PC-3 (cell line): Measurements from ENCODE around the gene FAM219B. TPM values are rescaled to one million over a fixed set of nuclear protein-coding genes. Genes with fewer than 3 reads are reported as not detected.
A peak's percentile ranks its signal among the peaks of the same experiment; 100 is the strongest.
"Not testable (repeated sequence)": the region's sequence is repeated elsewhere in the genome, so short reads cannot be mapped to it uniquely, and the experiment has no call there.

Experiments used
- ATAC-seq: fragments of 200-7000 bp; cut with Tn5 transposase; 2 replicates; pipeline ENCODE4 v1.9.1; 2020; ENCODE audit warnings: mild to moderate bottlenecking, moderate library complexity
- BruUV-seq: library from RNA; stranded (reverse); fragments of 400-500 nt; replicated peaks from 2 replicates; lab custom pipeline; 2021; lab: Mats Ljungman, UMichigan
- CTCF ChIA-PET: fragments of 300-600 bp; sonication (Branson Sonifier 250); formaldehyde crosslinking; loops from one replicate; lab custom pipeline; 2022; ENCODE audit warnings: antibody characterized with exemption; lab: Charles Lee
- POLR2A ChIA-PET: fragments of 300-600 bp; sonication (Branson Sonifier 250); formaldehyde crosslinking; loops from one replicate; lab custom pipeline; 2022; ENCODE audit warnings: antibody characterized with exemption; ENCODE audit not compliant: unreplicated experiment; lab: Charles Lee
- DNase-seq: peaks from one replicate; pipeline ENCODE4 v3.0.0-alpha.2; 2015
- H2AFZ ChIP-seq: fragments of 300-600 bp; sonication (generic); 2 replicates; pipeline ENCODE4 v1.6.0; 2016; ENCODE audit warnings: antibody characterized with exemption, low read length
- H3F3A ChIP-seq: fragments of 300-600 bp; sonication (generic); one replicate; pipeline ENCODE4 v1.6.0; 2017; ENCODE audit warnings: antibody characterized with exemption, low read length, control low read depth, mild to moderate bottlenecking; ENCODE audit not compliant: unreplicated experiment
- H3K27ac ChIP-seq: fragments of 300-600 bp; sonication (generic); 2 replicates; pipeline ENCODE4 v1.5.1; 2016; ENCODE audit warnings: mild to moderate bottlenecking, low read length
- H3K27me3 ChIP-seq: fragments of 300-600 bp; sonication (generic); 2 replicates; pipeline ENCODE4 v1.6.1; 2016; ENCODE audit warnings: low read length, mixed read lengths
- H3K36me3 ChIP-seq: fragments of 300-600 bp; sonication (generic); 2 replicates; pipeline ENCODE4 v1.6.1; 2016; ENCODE audit warnings: low read depth, mixed run types, low read length, mixed read lengths
- H3K4me1 ChIP-seq: fragments of 300-600 bp; sonication (generic); 2 replicates; pipeline ENCODE4 v1.5.1; 2016; ENCODE audit warnings: low read length; ENCODE audit not compliant: insufficient read depth
- H3K4me2 ChIP-seq: fragments of 300-600 bp; sonication (generic); 2 replicates; pipeline ENCODE4 v1.6.0; 2016; ENCODE audit warnings: low read length
- H3K4me3 ChIP-seq: fragments of 300-600 bp; sonication (generic); 2 replicates; pipeline ENCODE4 v1.5.1; 2016; ENCODE audit warnings: mild to moderate bottlenecking, low read length, mixed read lengths
- H3K79me2 ChIP-seq: fragments of 300-600 bp; sonication (generic); 2 replicates; pipeline ENCODE4 v1.6.1; 2017; ENCODE audit warnings: low read length, mixed read lengths
- H3K9ac ChIP-seq: fragments of 300-600 bp; sonication (generic); 2 replicates; pipeline ENCODE4 v1.6.0; 2016; ENCODE audit warnings: mild to moderate bottlenecking, low read length
- H3K9me2 ChIP-seq: fragments of 300-600 bp; sonication (generic); replicated peaks from 2 replicates; pipeline ENCODE4 v1.6.1; 2016; ENCODE audit warnings: mixed run types, low read length, mixed read lengths
- H3K9me3 ChIP-seq: fragments of 300-600 bp; sonication (generic); 2 replicates; pipeline ENCODE4 v1.6.1; 2016; ENCODE audit warnings: low read length, mixed read lengths
- H4K20me1 ChIP-seq: fragments of 300-600 bp; sonication (generic); 2 replicates; pipeline ENCODE4 v1.6.1; 2016; ENCODE audit warnings: low read length, mixed read lengths
- CTCF ChIP-seq: fragments of 300-600 bp; sonication (generic); conservative IDR thresholded peaks from 2 replicates; pipeline ENCODE4 v1.5.1; 2017; ENCODE audit warnings: antibody characterized with exemption, low read depth, mild to moderate bottlenecking, low read length
- EZH2 ChIP-seq: fragments of 300-600 bp; sonication (generic); IDR thresholded peaks from one replicate; pipeline ENCODE4 v1.6.1; 2017; ENCODE audit warnings: antibody characterized with exemption, mild to moderate bottlenecking, low read length; ENCODE audit not compliant: unreplicated experiment
- EZH2phosphoT487 ChIP-seq: fragments of 300-600 bp; sonication (generic); IDR thresholded peaks from 2 replicates; pipeline ENCODE4 v1.6.1; 2018; ENCODE audit warnings: mild to moderate bottlenecking, antibody characterized with exemption, low read length, borderline replicate concordance
- intact Hi-C: fragments of 100-400 bp; cut with micrococcal nuclease; formaldehyde crosslinking; loops from 2 replicates; pipeline ENCODE4 v1.9.0; 2023
- total RNA-seq: library from RNA; depleted of rRNA; stranded (reverse); fragments of >200 nt; gene quantifications from 2 replicates; pipeline ENCODE4 v1.2.3, GENCODE V29; 2014

The FAM219B gene
- total RNA-seq, 1 experiment from 2014 or later = 23.8 TPM

- ChIA-PET POLR2A (interaction anchor here (0.6 kb wide), 1 partner anchor 69 kb away, joined by 3 read pairs; no protein-coding TSS in a partner anchor), CTCF (no interaction called here)
- Histone ChIP-seq H3K79me2 (no peaks in the 10 kb centered on the region), H3K27ac (no peak overlapping the region), H4K20me1 (no peaks in the 10 kb centered on the region), H2AFZ (no peak overlapping the region), H3K4me2 (no peak overlapping the region), H3K9me3 (no peaks in the 10 kb centered on the region), H3K9me2 (no peaks in the 10 kb centered on the region), H3K36me3 (peaks cover 27% of the 10 kb centered on the region), H3K4me1 (no peaks in the 10 kb centered on the region), H3K27me3 (no peaks in the 10 kb centered on the region), H3K4me3 (no peak overlapping the region), H3F3A (no peaks in the 10 kb centered on the region), H3K9ac (no peak overlapping the region)
- no TSS peak for BruUV-seq
- no peak for DNase-seq
- TF ChIP-seq CTCF = no peak
- TF ChIP-seq EZH2phosphoT487 = no peak
- no peak for TF ChIP-seq EZH2
- intact Hi-C loops = no loop called here
- ATAC-seq = no peak
Measured at GRCh38 chr15:74917676-74918075, 11.0 kb upstream of the FAM219B start.

- H3K36me3 ChIP-seq, BruUV-seq, H3K27ac ChIP-seq, H2AFZ ChIP-seq, H4K20me1 ChIP-seq, H3K9me2 ChIP-seq, H3K4me1 ChIP-seq, H3K9ac ChIP-seq, DNase-seq, H3K4me2 ChIP-seq, H3K27me3 ChIP-seq, H3F3A ChIP-seq, ATAC-seq, POLR2A ChIA-PET, H3K9me3 ChIP-seq, H3K4me3 ChIP-seq, H3K79me2 ChIP-seq, CTCF ChIA-PET, intact Hi-C loops: not testable (repeated sequence)
Measured at GRCh38 chr15:74913799-74914198, 7.1 kb upstream of the FAM219B start.

GRCh38 chr15:74913041-74913440, 6.4 kb upstream of the FAM219B start:
- BruUV-seq = no TSS peak
- DNase-seq = peak; percentile 41
- CTCF ChIA-PET = no interaction called here

More at GRCh38 chr15:74913041-74913440, 6.4 kb upstream of the FAM219B start:
- intact Hi-C loops = no loop called here
- no peak for TF ChIP-seq CTCF
- no peak for TF ChIP-seq EZH2
- TF ChIP-seq EZH2phosphoT487 = no peak
- Histone ChIP-seq H3K9ac (no peak overlapping the region), H3K4me3 (no peak overlapping the region), H3F3A (no peaks in the 10 kb centered on the region), H3K4me2 (no peak overlapping the region), H4K20me1 (no peaks in the 10 kb centered on the region), H3K27me3 (no peaks in the 10 kb centered on the region), H3K9me2 (no peaks in the 10 kb centered on the region), H3K27ac (no peak overlapping the region), H2AFZ (no peak overlapping the region), H3K36me3 (peaks cover 5% of the 10 kb centered on the region), H3K79me2 (no peaks in the 10 kb centered on the region), H3K4me1 (no peaks in the 10 kb centered on the region), H3K9me3 (no peaks in the 10 kb centered on the region)
- POLR2A ChIA-PET = no interaction called here
- ATAC-seq = peak; percentile 42
